ENCODE results near the gene NUP210L. TPM values are rescaled to one million over a fixed set of nuclear protein-coding genes. Genes with fewer than 3 reads are reported as not detected.

NUP210L gene
- total and polyA plus RNA-seq, 4 donors: 0.08 TPM; not detected in 3

DNA sequence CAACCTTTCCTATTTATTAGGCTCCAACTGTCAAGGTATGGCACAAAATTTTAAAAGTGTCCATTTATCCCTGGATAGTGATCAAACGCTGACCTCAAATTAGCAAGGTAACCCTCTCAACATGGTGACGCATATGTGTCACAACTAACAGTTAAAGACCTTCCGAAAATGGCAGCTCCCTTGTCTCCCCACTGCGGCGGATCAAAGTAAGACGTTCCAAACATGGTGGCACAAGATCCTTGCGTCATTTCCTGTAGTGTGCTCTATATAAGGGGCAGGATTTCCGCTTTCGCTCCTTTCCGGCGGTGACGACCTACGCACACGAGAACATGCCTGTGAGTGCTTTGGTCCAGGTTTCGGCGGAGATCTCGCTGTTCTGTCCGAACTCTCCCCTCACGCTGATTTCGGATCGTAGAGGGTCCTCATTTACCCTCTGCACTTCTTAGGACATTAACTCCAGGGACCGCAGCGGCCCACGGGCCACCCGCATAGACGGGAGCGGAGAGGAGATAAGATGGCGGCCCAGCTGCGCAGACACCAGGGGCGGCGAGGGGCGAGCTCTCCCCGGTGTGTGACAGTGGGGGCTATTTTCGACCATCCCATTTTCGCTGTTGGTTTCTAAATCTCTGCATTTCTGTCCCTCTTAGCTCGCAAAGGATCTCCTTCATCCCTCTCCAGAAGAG, 164.3 kb downstream of the NUP210L start, which contains the start of gene RPS27:
Gene RPS27, plus strand, starts transcription at position 295 of the 683 bp plus-strand sequence. Its CDS starts 35 bp downstream, at position 330.
- H3K9me3 ChIP-seq (ENCODE audit: control insufficient read depth in 4 of 4, low read length in 3 of 4): no peaks in the 10 kb centered on the region
- peak within 1 kb of the TSS; percentile 58 to 100 (median 88) for H3K4me3 ChIP-seq (ENCODE audit: low read depth in 1 of 3, low read length in 3 of 3)
- TF ChIP-seq, protein P1, sequence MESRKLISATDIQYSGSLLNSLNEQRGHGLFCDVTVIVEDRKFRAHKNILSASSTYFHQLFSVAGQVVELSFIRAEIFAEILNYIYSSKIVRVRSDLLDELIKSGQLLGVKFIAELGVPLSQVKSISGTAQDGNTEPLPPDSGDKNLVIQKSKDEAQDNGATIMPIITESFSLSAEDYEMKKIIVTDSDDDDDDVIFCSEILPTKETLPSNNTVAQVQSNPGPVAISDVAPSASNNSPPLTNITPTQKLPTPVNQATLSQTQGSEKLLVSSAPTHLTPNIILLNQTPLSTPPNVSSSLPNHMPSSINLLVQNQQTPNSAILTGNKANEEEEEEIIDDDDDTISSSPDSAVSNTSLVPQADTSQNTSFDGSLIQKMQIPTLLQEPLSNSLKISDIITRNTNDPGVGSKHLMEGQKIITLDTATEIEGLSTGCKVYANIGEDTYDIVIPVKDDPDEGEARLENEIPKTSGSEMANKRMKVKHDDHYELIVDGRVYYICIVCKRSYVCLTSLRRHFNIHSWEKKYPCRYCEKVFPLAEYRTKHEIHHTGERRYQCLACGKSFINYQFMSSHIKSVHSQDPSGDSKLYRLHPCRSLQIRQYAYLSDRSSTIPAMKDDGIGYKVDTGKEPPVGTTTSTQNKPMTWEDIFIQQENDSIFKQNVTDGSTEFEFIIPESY (IDR thresholded peaks at IDR 0.05): peak; percentile 77
- TF ChIP-seq FOXA2 (IDR thresholded peaks at IDR 0.05) (peak; percentile 44), RAD21 (IDR thresholded peaks at IDR 0.05) (peak; percentile 4 to 52), GABPA (IDR thresholded peaks at IDR 0.05 in 1 of 2, conservative IDR thresholded peaks at IDR 0.05 in 1 of 2) (peak; percentile 87 to 97), YY1 (IDR thresholded peaks at IDR 0.05) (peak; percentile 100), HNF4A (conservative IDR thresholded peaks at IDR 0.05) (peak; percentile 23 to 25), HNF4G (IDR thresholded peaks at IDR 0.05) (no peak), SP1 (IDR thresholded peaks at IDR 0.05) (peak; percentile 83), TAF1 (conservative IDR thresholded peaks at IDR 0.05) (peak; percentile 100), EGR1 (IDR thresholded peaks at IDR 0.05; ENCODE audit: low read depth in 2 of 2) (no peak), FOXA1 (IDR thresholded peaks at IDR 0.05) (no peak), JUND (IDR thresholded peaks at IDR 0.05) (peak; percentile 86 to 94), NR2F2 (IDR thresholded peaks at IDR 0.05) (peak; percentile 70), RXRA (IDR thresholded peaks at IDR 0.05) (peak; percentile 58 to 72)
- TF ChIP-seq, protein P2, sequence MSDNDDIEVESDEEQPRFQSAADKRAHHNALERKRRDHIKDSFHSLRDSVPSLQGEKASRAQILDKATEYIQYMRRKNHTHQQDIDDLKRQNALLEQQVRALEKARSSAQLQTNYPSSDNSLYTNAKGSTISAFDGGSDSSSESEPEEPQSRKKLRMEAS (IDR thresholded peaks at IDR 0.05): peak; percentile 47
- TF ChIP-seq, protein P3, sequence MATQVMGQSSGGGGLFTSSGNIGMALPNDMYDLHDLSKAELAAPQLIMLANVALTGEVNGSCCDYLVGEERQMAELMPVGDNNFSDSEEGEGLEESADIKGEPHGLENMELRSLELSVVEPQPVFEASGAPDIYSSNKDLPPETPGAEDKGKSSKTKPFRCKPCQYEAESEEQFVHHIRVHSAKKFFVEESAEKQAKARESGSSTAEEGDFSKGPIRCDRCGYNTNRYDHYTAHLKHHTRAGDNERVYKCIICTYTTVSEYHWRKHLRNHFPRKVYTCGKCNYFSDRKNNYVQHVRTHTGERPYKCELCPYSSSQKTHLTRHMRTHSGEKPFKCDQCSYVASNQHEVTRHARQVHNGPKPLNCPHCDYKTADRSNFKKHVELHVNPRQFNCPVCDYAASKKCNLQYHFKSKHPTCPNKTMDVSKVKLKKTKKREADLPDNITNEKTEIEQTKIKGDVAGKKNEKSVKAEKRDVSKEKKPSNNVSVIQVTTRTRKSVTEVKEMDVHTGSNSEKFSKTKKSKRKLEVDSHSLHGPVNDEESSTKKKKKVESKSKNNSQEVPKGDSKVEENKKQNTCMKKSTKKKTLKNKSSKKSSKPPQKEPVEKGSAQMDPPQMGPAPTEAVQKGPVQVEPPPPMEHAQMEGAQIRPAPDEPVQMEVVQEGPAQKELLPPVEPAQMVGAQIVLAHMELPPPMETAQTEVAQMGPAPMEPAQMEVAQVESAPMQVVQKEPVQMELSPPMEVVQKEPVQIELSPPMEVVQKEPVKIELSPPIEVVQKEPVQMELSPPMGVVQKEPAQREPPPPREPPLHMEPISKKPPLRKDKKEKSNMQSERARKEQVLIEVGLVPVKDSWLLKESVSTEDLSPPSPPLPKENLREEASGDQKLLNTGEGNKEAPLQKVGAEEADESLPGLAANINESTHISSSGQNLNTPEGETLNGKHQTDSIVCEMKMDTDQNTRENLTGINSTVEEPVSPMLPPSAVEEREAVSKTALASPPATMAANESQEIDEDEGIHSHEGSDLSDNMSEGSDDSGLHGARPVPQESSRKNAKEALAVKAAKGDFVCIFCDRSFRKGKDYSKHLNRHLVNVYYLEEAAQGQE (IDR thresholded peaks at IDR 0.05): peak; percentile 95
- TF ChIP-seq, protein P4, sequence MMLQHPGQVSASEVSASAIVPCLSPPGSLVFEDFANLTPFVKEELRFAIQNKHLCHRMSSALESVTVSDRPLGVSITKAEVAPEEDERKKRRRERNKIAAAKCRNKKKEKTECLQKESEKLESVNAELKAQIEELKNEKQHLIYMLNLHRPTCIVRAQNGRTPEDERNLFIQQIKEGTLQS (IDR thresholded peaks at IDR 0.05): peak; percentile 91
- TF ChIP-seq, protein P5, sequence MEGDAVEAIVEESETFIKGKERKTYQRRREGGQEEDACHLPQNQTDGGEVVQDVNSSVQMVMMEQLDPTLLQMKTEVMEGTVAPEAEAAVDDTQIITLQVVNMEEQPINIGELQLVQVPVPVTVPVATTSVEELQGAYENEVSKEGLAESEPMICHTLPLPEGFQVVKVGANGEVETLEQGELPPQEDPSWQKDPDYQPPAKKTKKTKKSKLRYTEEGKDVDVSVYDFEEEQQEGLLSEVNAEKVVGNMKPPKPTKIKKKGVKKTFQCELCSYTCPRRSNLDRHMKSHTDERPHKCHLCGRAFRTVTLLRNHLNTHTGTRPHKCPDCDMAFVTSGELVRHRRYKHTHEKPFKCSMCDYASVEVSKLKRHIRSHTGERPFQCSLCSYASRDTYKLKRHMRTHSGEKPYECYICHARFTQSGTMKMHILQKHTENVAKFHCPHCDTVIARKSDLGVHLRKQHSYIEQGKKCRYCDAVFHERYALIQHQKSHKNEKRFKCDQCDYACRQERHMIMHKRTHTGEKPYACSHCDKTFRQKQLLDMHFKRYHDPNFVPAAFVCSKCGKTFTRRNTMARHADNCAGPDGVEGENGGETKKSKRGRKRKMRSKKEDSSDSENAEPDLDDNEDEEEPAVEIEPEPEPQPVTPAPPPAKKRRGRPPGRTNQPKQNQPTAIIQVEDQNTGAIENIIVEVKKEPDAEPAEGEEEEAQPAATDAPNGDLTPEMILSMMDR (IDR thresholded peaks at IDR 0.05; ENCODE audit: low read depth, low read length, missing input control): no peak
- DNase-seq (ENCODE audit: low spot score): peak; percentile 90
- H3K4me1 ChIP-seq (ENCODE audit: control insufficient read depth in 4 of 4, insufficient read depth in 4 of 4, low read length in 3 of 4): peaks cover 2 to 23% (median 20%) of the 10 kb centered on the region in 4 donors
- peak within 1 kb of the TSS; percentile 87 to 95 for H3K9ac ChIP-seq (ENCODE audit: low read depth in 1 of 2, low read length in 2 of 2)
- under 1% methylated on average over 36 of the region's 36 CpGs for WGBS
- peak within 1 kb of the TSS; percentile 79 to 88 for H3K27ac ChIP-seq (ENCODE audit: low read depth in 1 of 2, low read length in 2 of 2)
- peaks cover 2 to 25% (median 18%) of the 10 kb centered on the region in 4 donors for H3K36me3 ChIP-seq (ENCODE audit: control insufficient read depth in 4 of 4, insufficient read depth in 3 of 4, low read depth in 1 of 4, low read length in 3 of 4)
- no peaks in the 10 kb centered on the region for H3K27me3 ChIP-seq (ENCODE audit: control insufficient read depth in 4 of 4, insufficient read depth in 4 of 4, low read length in 3 of 4)

Measured in liver (tissue), 9 donors.